Lung microvascular endothelial cell (primary cell): ENCODE measurements around the gene CDS2. TPM values are rescaled to one million over a fixed set of nuclear protein-coding genes. Genes with fewer than 3 reads are reported as not detected.
A peak's percentile ranks its signal among the peaks of the same experiment; 100 is the strongest.

ENCODE experiments used
- DNase-seq, 2 donors: peaks; one replicate each; pipeline versions ENCODE4 v3.0.0 to v3.0.0-alpha.2; 2010; ENCODE audit warnings: low read depth in 2 of 2
- total RNA-seq: library from RNA; depleted of rRNA; stranded (reverse); fragments of >200 nt; gene quantifications from 2 replicates; pipeline ENCODE4 v1.2.1, GENCODE V29; 2014

The CDS2 gene
- total RNA-seq, 1 donor from 2014 or later = 64.3 TPM

- DNase-seq = no peak
Measured at GRCh38 chr20:5153152-5153467, 26.3 kb downstream of the CDS2 start.

GRCh38 chr20:5153612-5154542 lies 27.1 kb downstream of the CDS2 start:
- no peak for DNase-seq

GRCh38 chr20:5154543-5154925 lies 27.7 kb downstream of the CDS2 start:
- DNase-seq = no peak

- DNase-seq = no peak
Measured at GRCh38 chr20:5155404-5155803, 28.6 kb downstream of the CDS2 start.

- DNase-seq = peak; percentile 71 to 77
Measured at GRCh38 chr20:5156675-5157448, 30.1 kb downstream of the CDS2 start.

- no peak for DNase-seq
Measured at GRCh38 chr20:5159928-5160327, 33.1 kb downstream of the CDS2 start.

GRCh38 chr20:5160882-5161281 lies 34.1 kb downstream of the CDS2 start:
- DNase-seq = no peak

- DNase-seq = no peak
Measured at GRCh38 chr20:5161536-5162164, 34.8 kb downstream of the CDS2 start.

GRCh38 chr20:5164645-5165625 lies 38.1 kb downstream of the CDS2 start:
- no peak for DNase-seq

GRCh38 chr20:5168651-5169396 lies 42.0 kb downstream of the CDS2 start:
- DNase-seq = peak; percentile 50 to 68

- no peak for DNase-seq
Measured at GRCh38 chr20:5170341-5170740, 43.5 kb downstream of the CDS2 start.

GRCh38 chr20:5171064-5171789 lies 44.4 kb downstream of the CDS2 start:
- DNase-seq = peak in 1 of 2 donors; percentile 48

GRCh38 chr20:5171790-5172164 lies 45.0 kb downstream of the CDS2 start:
- DNase-seq = no peak

GRCh38 chr20:5172167-5172601 lies 45.4 kb downstream of the CDS2 start:
- no peak for DNase-seq

- DNase-seq = peak in 1 of 2 donors; percentile 26
Measured at GRCh38 chr20:5172903-5173463, 46.2 kb downstream of the CDS2 start.

- no peak for DNase-seq
Measured at GRCh38 chr20:5173751-5174150, 46.9 kb downstream of the CDS2 start.

- no peak for DNase-seq
Measured at GRCh38 chr20:5177071-5177470, 50.3 kb downstream of the CDS2 start.

- DNase-seq = no peak
Measured at GRCh38 chr20:5178046-5178445, 51.2 kb downstream of the CDS2 start.

GRCh38 chr20:5180421-5180820 lies 53.6 kb downstream of the CDS2 start:
- peak in 1 of 2 donors; percentile 30 for DNase-seq
